GM18498 (cell line): ENCODE results near the gene EFNA4.
A peak's percentile ranks its signal among the peaks of the same experiment; 100 is the strongest.

Source experiments
- ATAC-seq: cut with Tn5 transposase; IDR thresholded peaks from one replicate; pipeline ENCODE4 v1.9.1; 2021; ENCODE audit warnings: mild to moderate bottlenecking, moderate library complexity; ENCODE audit not compliant: unreplicated experiment

The EFNA4 gene

GRCh38 chr1:155051342-155051776 is 12.2 kb upstream of the EFNA4 start:
- ATAC-seq, result peak; percentile 15

- no peak for ATAC-seq
These were observed 11.7 kb upstream of the EFNA4 start for GRCh38 chr1:155051777-155052398.

- no peak for ATAC-seq
These were observed 10.8 kb upstream of the EFNA4 start for GRCh38 chr1:155052439-155053395.

- no peak for ATAC-seq
These were observed 9.9 kb upstream of the EFNA4 start for GRCh38 chr1:155053531-155054105.

GRCh38 chr1:155057104-155057503 is 6.4 kb upstream of the EFNA4 start:
- no peak for ATAC-seq

GRCh38 chr1:155057788-155058211 is 5.7 kb upstream of the EFNA4 start:
- ATAC-seq, result no peak

GRCh38 chr1:155060736-155061135 is 2.8 kb upstream of the EFNA4 start:
- no peak for ATAC-seq

GRCh38 chr1:155061381-155062150 is 2.0 kb upstream of the EFNA4 start:
- peak; percentile 48 for ATAC-seq

- ATAC-seq, result no peak
These were observed 1.3 kb upstream of the EFNA4 start for GRCh38 chr1:155062151-155062686.

GRCh38 chr1:155062702-155063411 is 683 bp upstream of the EFNA4 start:
- peak; percentile 37 for ATAC-seq

- no peak for ATAC-seq
These were observed 731 bp downstream of the EFNA4 start for GRCh38 chr1:155064111-155064831.

GRCh38 chr1:155064832-155065429 is 1.4 kb downstream of the EFNA4 start:
- ATAC-seq, result no peak

GRCh38 chr1:155066777-155067176 is 3.2 kb downstream of the EFNA4 start:
- no peak for ATAC-seq

- no peak for ATAC-seq
These were observed 5.1 kb downstream of the EFNA4 start for GRCh38 chr1:155068599-155068998.

- ATAC-seq, result no peak
These were observed 6.1 kb downstream of the EFNA4 start for GRCh38 chr1:155069551-155070157.

- ATAC-seq, result no peak
These were observed 6.7 kb downstream of the EFNA4 start for GRCh38 chr1:155070158-155070621.

GRCh38 chr1:155070721-155071569 is 7.4 kb downstream of the EFNA4 start:
- ATAC-seq, result peak; percentile 82

GRCh38 chr1:155071701-155072100 is 8.2 kb downstream of the EFNA4 start:
- no peak for ATAC-seq
